Mesendoderm (in vitro differentiated cells): Measurements from ENCODE around the gene NUTM2G.
"Not testable (repeated sequence)": the region's sequence is repeated elsewhere in the genome, so short reads cannot be mapped to it uniquely, and the experiment has no call there.

ENCODE experiments used
- DNase-seq: peaks from one replicate; pipeline ENCODE4 v3.0.0; 2013
- H2AK5ac ChIP-seq: 2 replicates; pipeline ENCODE4 v1.6.1; 2013; ENCODE audit warnings: low read length, inconsistent platforms
- H2BK120ac ChIP-seq: 2 replicates; pipeline ENCODE4 v1.6.1; 2013; ENCODE audit warnings: low read depth, mild to moderate bottlenecking, low read length, moderate library complexity, mixed read lengths
- H2BK15ac ChIP-seq: replicated peaks from 2 replicates; pipeline ENCODE4 v1.6.1; 2013; ENCODE audit warnings: low read depth, mild to moderate bottlenecking, moderate library complexity
- H2BK5ac ChIP-seq: 2 replicates; pipeline ENCODE4 v1.6.1; 2013; ENCODE audit warnings: low read length, inconsistent platforms
- H3K18ac ChIP-seq: 2 replicates; pipeline ENCODE4 v1.6.1; 2013; ENCODE audit warnings: mild to moderate bottlenecking, low read length, mixed read lengths
- H3K23ac ChIP-seq: one replicate; pipeline ENCODE4 v1.6.1; 2013; ENCODE audit warnings: low read length
- H3K27ac ChIP-seq: 2 replicates; pipeline ENCODE4 v1.5.1; 2013; ENCODE audit warnings: low read depth, mild to moderate bottlenecking, inconsistent platforms, low read length, moderate library complexity
- H3K27me3 ChIP-seq: 2 replicates; pipeline ENCODE4 v1.6.1; 2013; ENCODE audit warnings: low read length, control low read depth, mild to moderate bottlenecking, inconsistent platforms; ENCODE audit not compliant: insufficient read depth, poor library complexity
- H3K36me3 ChIP-seq: 2 replicates; pipeline ENCODE4 v1.6.1; 2013; ENCODE audit warnings: low read length, inconsistent platforms; ENCODE audit not compliant: control insufficient read depth, insufficient read depth
- H3K4ac ChIP-seq: one replicate; pipeline ENCODE4 v1.6.1; 2013; ENCODE audit warnings: low read depth, mild to moderate bottlenecking, low read length, moderate library complexity
- H3K4me1 ChIP-seq: 2 replicates; pipeline ENCODE4 v1.6.1; 2013; ENCODE audit warnings: low read depth, low read length, inconsistent platforms; ENCODE audit not compliant: control insufficient read depth
- H3K4me2 ChIP-seq: 2 replicates; pipeline ENCODE4 v1.6.1; 2013; ENCODE audit warnings: low read length
- H3K4me3 ChIP-seq: 2 replicates; pipeline ENCODE4 v1.5.1; 2013; ENCODE audit warnings: mild to moderate bottlenecking, low read length
- H3K56ac ChIP-seq: one replicate; pipeline ENCODE4 v1.6.1; 2013; ENCODE audit warnings: low read length
- H3K79me1 ChIP-seq: 2 replicates; pipeline ENCODE4 v1.6.1; 2013; ENCODE audit warnings: low read length, inconsistent platforms
- H3K79me2 ChIP-seq: 2 replicates; pipeline ENCODE4 v1.6.1; 2013; ENCODE audit warnings: mild to moderate bottlenecking, low read length; ENCODE audit not compliant: control insufficient read depth, insufficient read depth
- H3K9ac ChIP-seq: 2 replicates; pipeline ENCODE4 v1.6.1; 2013; ENCODE audit warnings: low read length, inconsistent platforms
- H4K5ac ChIP-seq: one replicate; pipeline ENCODE4 v1.6.1; 2013; ENCODE audit warnings: low read length
- H4K8ac ChIP-seq: one replicate; pipeline ENCODE4 v1.6.1; 2013; ENCODE audit warnings: low read depth, mild to moderate bottlenecking, control low read depth, low read length, moderate library complexity
- WGBS: extraction: QIAGEN DNeasy Blood & Tissue Kit; methylation state at CpG from one replicate; pipeline ENCODE4 v1.1.7; 2013; ENCODE audit warnings: low lambda C conversion rate, missing lambda C conversion rate; ENCODE audit not compliant: insufficient coverage; ENCODE audit errors: extremely low coverage; 5-methylcytosine and 5-hydroxymethylcytosine counted together

Gene NUTM2G

DNA sequence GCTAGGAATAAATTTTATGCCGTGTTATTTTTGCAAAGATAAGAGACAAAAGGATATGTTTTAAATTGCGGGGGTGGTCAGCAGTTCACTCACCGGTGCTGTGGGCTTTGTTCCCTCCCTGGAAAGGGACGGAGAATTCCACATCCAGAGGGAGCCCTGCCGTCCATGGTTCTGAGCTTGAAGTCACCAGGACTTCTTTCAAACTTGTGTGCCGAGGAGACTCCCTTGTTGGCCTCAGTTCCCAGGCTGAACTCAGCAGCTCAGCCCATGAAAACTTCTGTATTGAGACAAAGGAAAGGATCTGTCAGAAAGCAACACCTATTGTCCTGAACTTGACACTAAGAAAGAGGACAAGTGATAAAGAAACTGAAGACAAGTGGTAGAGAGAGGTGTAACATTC lies 10.1 kb upstream of the NUTM2G start:
- not testable (repeated sequence) for H3K36me3 ChIP-seq, H2BK120ac ChIP-seq, H3K4me1 ChIP-seq, H2AK5ac ChIP-seq, H3K79me2 ChIP-seq, H3K56ac ChIP-seq, H3K27ac ChIP-seq, H3K23ac ChIP-seq, H4K5ac ChIP-seq, H4K8ac ChIP-seq, H3K9ac ChIP-seq, H3K4me3 ChIP-seq, H3K4ac ChIP-seq, H3K4me2 ChIP-seq, H2BK15ac ChIP-seq, H2BK5ac ChIP-seq, H3K79me1 ChIP-seq, H3K27me3 ChIP-seq, H3K18ac ChIP-seq
- WGBS = no CpG with 5 or more reads among the region's 6 CpGs
- DNase-seq = peak; percentile 92

DNA sequence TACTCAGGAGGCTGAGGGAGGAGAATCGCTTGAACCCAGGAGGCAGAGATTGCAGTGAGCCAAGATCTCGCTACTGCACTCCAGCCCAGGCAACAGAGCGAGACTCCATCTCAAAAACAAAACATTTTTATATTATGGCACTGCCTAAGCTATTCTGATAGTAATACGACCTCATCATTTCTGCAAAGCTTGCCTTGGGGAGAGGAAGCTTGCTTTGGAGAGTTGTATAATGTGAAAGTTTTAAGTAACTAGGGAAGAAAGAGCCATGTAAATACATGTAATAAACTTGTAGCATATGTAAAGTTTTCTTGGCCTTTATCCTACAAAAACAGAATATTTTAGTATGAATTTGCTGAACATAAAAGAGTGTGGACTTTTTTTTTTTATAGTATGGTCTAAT lies 7.8 kb upstream of the NUTM2G start:
- H3K27me3 ChIP-seq, H3K4me2 ChIP-seq, H2BK5ac ChIP-seq, H3K4me1 ChIP-seq, H3K4ac ChIP-seq, H2AK5ac ChIP-seq, H3K4me3 ChIP-seq, H3K27ac ChIP-seq, H3K18ac ChIP-seq, H2BK15ac ChIP-seq, H4K8ac ChIP-seq, DNase-seq, H2BK120ac ChIP-seq, H3K79me1 ChIP-seq, H3K23ac ChIP-seq, H3K79me2 ChIP-seq, H3K56ac ChIP-seq, H4K5ac ChIP-seq, H3K36me3 ChIP-seq, H3K9ac ChIP-seq: not testable (repeated sequence)
- no CpG with 5 or more reads among the region's 4 CpGs for WGBS

DNA sequence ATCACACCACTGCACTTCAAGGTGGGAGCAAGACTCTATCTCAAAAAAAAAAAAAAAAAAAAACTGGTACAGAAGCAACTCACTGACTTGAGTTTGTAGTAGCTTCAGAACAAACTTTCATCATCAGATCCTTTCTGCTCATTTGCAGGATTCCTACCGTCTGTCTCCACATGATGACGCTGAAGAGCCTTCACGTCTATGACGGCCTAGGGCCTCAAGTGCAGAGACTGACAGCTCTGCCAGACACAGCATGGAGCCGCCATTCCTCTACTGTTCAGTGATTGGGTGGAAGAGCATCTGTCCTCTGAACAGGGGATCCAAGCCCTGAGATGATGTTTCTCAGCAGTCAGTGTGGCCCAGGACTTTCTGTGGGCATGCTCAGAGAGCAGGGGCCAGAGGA lies 3.1 kb upstream of the NUTM2G start:
- not testable (repeated sequence) for H3K4me2 ChIP-seq, H2BK15ac ChIP-seq, H3K56ac ChIP-seq, H3K4me3 ChIP-seq, H3K79me2 ChIP-seq, H3K79me1 ChIP-seq, H3K4me1 ChIP-seq, H2AK5ac ChIP-seq, H3K27me3 ChIP-seq, H4K5ac ChIP-seq, H2BK5ac ChIP-seq, H3K27ac ChIP-seq, H3K36me3 ChIP-seq, H3K18ac ChIP-seq, H3K23ac ChIP-seq, H3K9ac ChIP-seq, H3K4ac ChIP-seq, H2BK120ac ChIP-seq, H4K8ac ChIP-seq
- WGBS = no CpG with 5 or more reads among the region's 5 CpGs
- DNase-seq = peak; percentile 65

DNA sequence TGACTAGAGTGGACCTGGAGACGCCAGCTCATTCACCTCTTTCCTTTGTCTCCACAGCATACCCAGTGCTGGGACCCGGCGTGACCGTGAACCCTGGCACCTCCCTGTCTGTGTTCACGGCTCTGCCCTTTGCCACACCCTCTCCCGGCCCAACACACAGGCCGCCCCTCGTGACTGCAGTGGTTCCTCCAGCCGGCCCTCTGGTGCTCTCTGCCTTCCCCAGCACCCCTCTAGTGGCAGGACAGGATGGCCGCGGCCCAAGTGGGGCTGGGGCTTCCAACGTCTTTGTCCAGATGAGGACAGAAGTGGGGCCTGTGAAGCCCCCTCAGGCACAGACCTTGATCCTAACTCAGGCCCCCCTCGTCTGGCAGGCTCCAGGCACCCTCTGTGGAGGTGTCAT lies 3.0 kb downstream of the NUTM2G start:
- H2BK120ac ChIP-seq, H3K4me3 ChIP-seq, H4K5ac ChIP-seq, H4K8ac ChIP-seq, H3K56ac ChIP-seq, H3K18ac ChIP-seq, H3K4me1 ChIP-seq, H3K79me2 ChIP-seq, H2AK5ac ChIP-seq, H3K79me1 ChIP-seq, H3K4me2 ChIP-seq, H3K27me3 ChIP-seq, H3K9ac ChIP-seq, H3K23ac ChIP-seq, H2BK5ac ChIP-seq, H3K27ac ChIP-seq, H3K36me3 ChIP-seq, H2BK15ac ChIP-seq, H3K4ac ChIP-seq: not testable (repeated sequence)
- peak; percentile 36 for DNase-seq
- WGBS = no CpG with 5 or more reads among the region's 13 CpGs

DNA sequence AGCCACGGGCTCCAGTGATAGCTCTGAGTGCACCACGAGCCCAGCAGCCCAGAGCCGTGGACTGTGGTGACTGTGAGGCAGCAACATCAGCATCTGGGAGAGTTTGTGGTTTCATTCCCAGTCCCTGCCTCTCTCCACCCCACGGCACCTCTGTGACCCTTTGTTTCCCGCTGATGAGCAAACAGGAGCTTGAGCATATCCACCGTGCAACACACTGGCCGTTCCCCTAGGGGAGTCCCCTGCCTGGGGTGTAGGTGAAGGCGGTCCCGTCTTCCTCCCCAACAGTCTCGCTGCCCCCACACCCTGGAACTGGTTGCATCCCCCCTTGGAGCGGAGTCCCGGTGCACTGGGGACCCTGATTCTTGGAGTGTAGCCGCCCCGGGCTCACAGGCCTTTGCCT lies 5.5 kb downstream of the NUTM2G start:
- H3K9ac ChIP-seq, H2BK120ac ChIP-seq, H4K8ac ChIP-seq, H3K56ac ChIP-seq, H2BK5ac ChIP-seq, H3K4me2 ChIP-seq, H3K27ac ChIP-seq, H3K27me3 ChIP-seq, DNase-seq, H3K4me3 ChIP-seq, H3K36me3 ChIP-seq, H3K4ac ChIP-seq, H3K4me1 ChIP-seq, H3K23ac ChIP-seq, H2AK5ac ChIP-seq, H3K18ac ChIP-seq, H4K5ac ChIP-seq, H2BK15ac ChIP-seq, H3K79me1 ChIP-seq, H3K79me2 ChIP-seq: not testable (repeated sequence)
- WGBS = no CpG with 5 or more reads among the region's 14 CpGs

DNA sequence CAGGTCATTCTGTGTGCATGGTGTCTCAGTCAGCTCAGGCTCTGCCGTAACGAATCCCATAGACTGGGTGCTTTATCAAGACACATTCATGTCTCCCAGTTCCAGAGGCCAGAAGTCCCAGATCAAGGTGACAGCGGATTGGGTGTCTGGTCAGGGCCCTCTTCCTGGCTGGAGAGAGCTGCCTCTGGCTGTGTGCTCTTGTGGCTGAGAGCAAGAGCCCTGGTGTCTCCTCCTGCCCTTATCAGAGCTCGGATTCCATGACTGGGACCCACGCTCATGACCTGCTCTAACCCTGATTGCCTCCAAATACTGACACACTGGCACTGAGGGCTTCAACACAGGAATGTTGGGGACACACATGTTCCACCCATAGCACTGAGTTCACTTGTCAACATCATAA lies 6.1 kb downstream of the NUTM2G start:
- H3K27ac ChIP-seq, H3K4me2 ChIP-seq, H2BK5ac ChIP-seq, H4K8ac ChIP-seq, H3K4me3 ChIP-seq, H2BK15ac ChIP-seq, H3K18ac ChIP-seq, H3K4ac ChIP-seq, H2AK5ac ChIP-seq, H4K5ac ChIP-seq, H3K23ac ChIP-seq, H3K56ac ChIP-seq, H3K4me1 ChIP-seq, H3K9ac ChIP-seq, H3K79me2 ChIP-seq, H2BK120ac ChIP-seq, H3K36me3 ChIP-seq, H3K27me3 ChIP-seq, H3K79me1 ChIP-seq, DNase-seq: not testable (repeated sequence)
- WGBS = no CpG with 5 or more reads among the region's 5 CpGs
